GM21825 (cell line): ENCODE measurements around the gene CSNK2A2.

Experiments used
- ATAC-seq: cut with Tn5 transposase; IDR thresholded peaks from one replicate; pipeline ENCODE4 v1.9.1; 2021; ENCODE audit warnings: mild to moderate bottlenecking, moderate library complexity; ENCODE audit not compliant: unreplicated experiment

CSNK2A2 gene

GRCh38 chr16:58114827-58115825, 82.8 kb downstream of the CSNK2A2 start:
- no peak for ATAC-seq

- ATAC-seq = no peak
These were observed 86.6 kb downstream of the CSNK2A2 start for GRCh38 chr16:58111302-58111627.

- no peak for ATAC-seq
These were observed 87.2 kb downstream of the CSNK2A2 start for GRCh38 chr16:58110571-58111301.

- no peak for ATAC-seq
These were observed 88.0 kb downstream of the CSNK2A2 start for GRCh38 chr16:58109881-58110280.

GRCh38 chr16:58109330-58109729, 88.6 kb downstream of the CSNK2A2 start:
- ATAC-seq = peak; percentile 49
